Panc1 (cell line): Measurements from ENCODE around the gene AATF. TPM values are rescaled to one million over a fixed set of nuclear protein-coding genes. Genes with fewer than 3 reads are reported as not detected.

ENCODE experiments used
- ATAC-seq: fragments of 200-7000 bp; cut with Tn5 transposase; 2 replicates; pipeline ENCODE4 v1.9.1; 2020; ENCODE audit warnings: mild to moderate bottlenecking, moderate library complexity
- BruUV-seq: library from RNA; stranded (reverse); fragments of 400-500 nt; replicated peaks from 2 replicates; lab custom pipeline; 2021; lab: Mats Ljungman, UMichigan
- CTCF ChIA-PET: fragments of 300-600 bp; sonication (Branson Sonifier 250); formaldehyde crosslinking; loops from one replicate; lab custom pipeline; 2022; ENCODE audit warnings: antibody characterized with exemption; lab: Charles Lee
- POLR2A ChIA-PET: fragments of 300-600 bp; sonication (Branson Sonifier 250); formaldehyde crosslinking; loops from one replicate; lab custom pipeline; 2022; ENCODE audit warnings: antibody characterized with exemption; lab: Charles Lee
- DNase-seq: peaks from one replicate; pipeline ENCODE4 v3.0.0-alpha.2; 2010; ENCODE audit warnings: low read depth, low spot score
- H3K27ac ChIP-seq: 2 replicates; pipeline ENCODE4 v1.5.1; 2011; ENCODE audit warnings: mild to moderate bottlenecking, low read length, inconsistent platforms
- H3K27me3 ChIP-seq: fragments of 200-500 bp; sonication (Bioruptor generic); 2 replicates; pipeline ENCODE4 v1.6.0; 2014; ENCODE audit warnings: low read length, inconsistent platforms; ENCODE audit not compliant: control insufficient read depth, insufficient read depth
- H3K36me3 ChIP-seq: fragments of 200-500 bp; sonication (Bioruptor generic); 2 replicates; pipeline ENCODE4 v1.5.1; 2014; ENCODE audit warnings: inconsistent platforms, mild to moderate bottlenecking, low read length, moderate library complexity; ENCODE audit not compliant: control insufficient read depth, insufficient read depth
- H3K4me1 ChIP-seq: 2 replicates; pipeline ENCODE4 v1.5.1; 2011; ENCODE audit warnings: inconsistent platforms, mild to moderate bottlenecking, low read length, moderate library complexity; ENCODE audit not compliant: control insufficient read depth, insufficient read depth
- H3K4me3 ChIP-seq, 2 experiments: 2 replicates each; pipeline ENCODE4 v1.5.1; 2011 to 2012; ENCODE audit warnings: low read depth in 2 of 2, low read length in 2 of 2, mild to moderate bottlenecking in 2 of 2, inconsistent platforms in 1 of 2, moderate library complexity in 1 of 2
- H3K9me3 ChIP-seq: fragments of 200-500 bp; sonication (Bioruptor generic); 2 replicates; pipeline ENCODE4 v1.5.1; 2014; ENCODE audit warnings: low read depth, mild to moderate bottlenecking, inconsistent platforms, low read length, moderate library complexity; ENCODE audit not compliant: control insufficient read depth, insufficient read depth
- POLR2AphosphoS5 ChIP-seq: IDR thresholded peaks from 2 replicates; pipeline ENCODE4 v1.6.1; 2012; ENCODE audit warnings: mild to moderate bottlenecking, low read depth, low read length, moderate library complexity
- SIN3A ChIP-seq: IDR thresholded peaks from 2 replicates; pipeline ENCODE4 v1.6.1; 2012; ENCODE audit warnings: low read depth, mild to moderate bottlenecking, low read length, moderate library complexity, borderline replicate concordance; ENCODE audit not compliant: insufficient read depth
- TCF7L2 ChIP-seq: IDR thresholded peaks from 2 replicates; pipeline ENCODE4 v1.6.1; 2011; ENCODE audit warnings: mild to moderate bottlenecking, low read depth, low read length, inconsistent platforms
- in situ Hi-C: cut with HindIII; loops from 2 replicates; pipeline ENCODE4 v1.10.0; 2016; ENCODE audit warnings: low sequenced_read_pairs, low pct_unique_long_range_greater_than_20kb
- intact Hi-C: fragments of 100-400 bp; cut with micrococcal nuclease; formaldehyde crosslinking; loops from one replicate; pipeline ENCODE4 v1.10.0; 2022; ENCODE audit not compliant: unreplicated experiment
- total RNA-seq: library from RNA; stranded (reverse); gene quantifications from one replicate; pipeline ENCODE4 v1.2.1, GENCODE V29; 2021; ENCODE audit not compliant: unreplicated experiment
- TF ChIP-seq, protein P1 (sequence below): fragments of 450-650 bp; IDR thresholded peaks from 2 replicates; pipeline ENCODE4 v1.5.1; 2017; ENCODE audit warnings: mild to moderate bottlenecking
- TF ChIP-seq, protein P2 (sequence below), 2 experiments: IDR thresholded peaks; 2 replicates each; pipeline ENCODE4 v1.6.1; 2011 to 2012; ENCODE audit warnings: low read depth in 2 of 2, control low read depth in 1 of 2, low read length in 1 of 2, mild to moderate bottlenecking in 1 of 2, moderate library complexity in 1 of 2; ENCODE audit not compliant: insufficient read depth in 1 of 2

Gene AATF
- total RNA-seq, 1 experiment from 2014 or later = 58.1 TPM

DNA sequence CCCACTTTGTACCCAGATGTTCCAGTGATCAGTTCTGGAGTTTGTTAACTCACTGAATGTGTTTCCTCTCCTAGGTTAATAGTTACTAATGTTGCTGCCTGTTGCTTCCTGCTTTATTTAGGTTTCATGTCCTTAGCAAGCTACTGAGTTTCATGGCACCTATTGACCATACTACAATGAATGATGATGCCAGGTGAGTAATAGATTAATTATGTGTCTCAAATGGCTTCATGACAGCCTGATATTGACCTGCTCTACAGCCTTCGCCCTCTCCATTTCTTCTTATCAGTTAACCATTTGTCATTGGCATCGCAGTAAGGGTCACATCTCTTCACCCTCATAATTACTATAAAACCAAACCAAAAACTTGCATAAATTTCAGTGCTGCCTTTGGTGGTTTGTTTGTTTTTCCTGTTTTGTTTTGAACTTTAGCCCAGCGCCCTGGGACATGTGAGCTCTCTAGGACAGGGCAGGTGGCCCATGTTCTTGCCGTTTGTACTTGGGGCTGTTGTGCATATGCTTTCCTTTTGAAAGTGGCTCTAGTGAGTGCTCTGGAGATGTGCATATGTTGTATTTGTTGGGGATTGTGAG is 82.8 kb downstream of the AATF start:
- H3K27me3 ChIP-seq = no peaks in the 10 kb centered on the region
- DNase-seq = no peak
- intact Hi-C loops (no loop called here), in situ Hi-C loops (no loop called here)
- no peak overlapping the region for H3K27ac ChIP-seq
- BruUV-seq = no TSS peak
- H3K36me3 ChIP-seq = peaks cover 3% of the 10 kb centered on the region; the same call in 1 of the 2 replicates
- H3K9me3 ChIP-seq = no peaks in the 10 kb centered on the region
- ATAC-seq = no peak
- H3K4me1 ChIP-seq = no peaks in the 10 kb centered on the region
- POLR2A ChIA-PET = no interaction called here
- CTCF ChIA-PET = no interaction called here
- no peak overlapping the region for H3K4me3 ChIP-seq
- TF ChIP-seq, protein P1, sequence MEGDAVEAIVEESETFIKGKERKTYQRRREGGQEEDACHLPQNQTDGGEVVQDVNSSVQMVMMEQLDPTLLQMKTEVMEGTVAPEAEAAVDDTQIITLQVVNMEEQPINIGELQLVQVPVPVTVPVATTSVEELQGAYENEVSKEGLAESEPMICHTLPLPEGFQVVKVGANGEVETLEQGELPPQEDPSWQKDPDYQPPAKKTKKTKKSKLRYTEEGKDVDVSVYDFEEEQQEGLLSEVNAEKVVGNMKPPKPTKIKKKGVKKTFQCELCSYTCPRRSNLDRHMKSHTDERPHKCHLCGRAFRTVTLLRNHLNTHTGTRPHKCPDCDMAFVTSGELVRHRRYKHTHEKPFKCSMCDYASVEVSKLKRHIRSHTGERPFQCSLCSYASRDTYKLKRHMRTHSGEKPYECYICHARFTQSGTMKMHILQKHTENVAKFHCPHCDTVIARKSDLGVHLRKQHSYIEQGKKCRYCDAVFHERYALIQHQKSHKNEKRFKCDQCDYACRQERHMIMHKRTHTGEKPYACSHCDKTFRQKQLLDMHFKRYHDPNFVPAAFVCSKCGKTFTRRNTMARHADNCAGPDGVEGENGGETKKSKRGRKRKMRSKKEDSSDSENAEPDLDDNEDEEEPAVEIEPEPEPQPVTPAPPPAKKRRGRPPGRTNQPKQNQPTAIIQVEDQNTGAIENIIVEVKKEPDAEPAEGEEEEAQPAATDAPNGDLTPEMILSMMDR = no peak
- TF ChIP-seq POLR2AphosphoS5 (no peak), TCF7L2 (no peak), SIN3A (no peak)
- TF ChIP-seq, protein P2, sequence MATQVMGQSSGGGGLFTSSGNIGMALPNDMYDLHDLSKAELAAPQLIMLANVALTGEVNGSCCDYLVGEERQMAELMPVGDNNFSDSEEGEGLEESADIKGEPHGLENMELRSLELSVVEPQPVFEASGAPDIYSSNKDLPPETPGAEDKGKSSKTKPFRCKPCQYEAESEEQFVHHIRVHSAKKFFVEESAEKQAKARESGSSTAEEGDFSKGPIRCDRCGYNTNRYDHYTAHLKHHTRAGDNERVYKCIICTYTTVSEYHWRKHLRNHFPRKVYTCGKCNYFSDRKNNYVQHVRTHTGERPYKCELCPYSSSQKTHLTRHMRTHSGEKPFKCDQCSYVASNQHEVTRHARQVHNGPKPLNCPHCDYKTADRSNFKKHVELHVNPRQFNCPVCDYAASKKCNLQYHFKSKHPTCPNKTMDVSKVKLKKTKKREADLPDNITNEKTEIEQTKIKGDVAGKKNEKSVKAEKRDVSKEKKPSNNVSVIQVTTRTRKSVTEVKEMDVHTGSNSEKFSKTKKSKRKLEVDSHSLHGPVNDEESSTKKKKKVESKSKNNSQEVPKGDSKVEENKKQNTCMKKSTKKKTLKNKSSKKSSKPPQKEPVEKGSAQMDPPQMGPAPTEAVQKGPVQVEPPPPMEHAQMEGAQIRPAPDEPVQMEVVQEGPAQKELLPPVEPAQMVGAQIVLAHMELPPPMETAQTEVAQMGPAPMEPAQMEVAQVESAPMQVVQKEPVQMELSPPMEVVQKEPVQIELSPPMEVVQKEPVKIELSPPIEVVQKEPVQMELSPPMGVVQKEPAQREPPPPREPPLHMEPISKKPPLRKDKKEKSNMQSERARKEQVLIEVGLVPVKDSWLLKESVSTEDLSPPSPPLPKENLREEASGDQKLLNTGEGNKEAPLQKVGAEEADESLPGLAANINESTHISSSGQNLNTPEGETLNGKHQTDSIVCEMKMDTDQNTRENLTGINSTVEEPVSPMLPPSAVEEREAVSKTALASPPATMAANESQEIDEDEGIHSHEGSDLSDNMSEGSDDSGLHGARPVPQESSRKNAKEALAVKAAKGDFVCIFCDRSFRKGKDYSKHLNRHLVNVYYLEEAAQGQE (IDR thresholded peaks at IDR 0.05; ENCODE audit: insufficient read depth in 1 of 2, low read depth in 2 of 2, low read length in 1 of 2) = no peak

DNA sequence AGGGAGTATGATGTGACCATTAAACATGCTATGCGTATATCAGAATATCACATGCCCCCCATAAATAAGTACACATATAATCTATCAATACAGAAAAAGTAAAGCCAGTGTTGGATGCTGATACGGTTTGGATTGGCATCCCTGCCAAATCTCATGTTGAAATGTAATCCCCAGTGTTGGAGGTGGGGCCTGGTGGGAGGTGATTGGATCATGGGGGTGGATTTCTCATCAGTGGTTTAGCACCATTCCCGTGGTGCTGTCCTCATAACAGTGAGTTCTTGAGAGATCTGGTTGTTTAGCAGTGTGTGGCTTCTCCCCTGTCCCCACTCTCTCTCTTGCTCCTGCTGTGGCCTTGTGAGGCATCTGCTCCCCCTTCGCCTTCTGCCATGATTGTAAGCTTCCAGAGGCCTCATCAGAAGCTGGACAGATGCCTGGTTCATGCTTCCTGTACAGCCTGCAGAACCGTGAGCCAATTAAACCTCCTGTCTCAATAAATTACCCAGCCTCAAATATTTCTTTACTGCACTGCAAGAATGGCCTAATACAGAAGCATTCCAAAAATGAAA is 88.9 kb downstream of the AATF start:
- Histone ChIP-seq H3K4me3 (no peak overlapping the region), H3K4me1 (no peaks in the 10 kb centered on the region), H3K36me3 (peaks cover under 1% of the 10 kb centered on the region; the same call in 1 of the 2 replicates), H3K9me3 (no peaks in the 10 kb centered on the region), H3K27me3 (no peaks in the 10 kb centered on the region), H3K27ac (no peak overlapping the region)
- intact Hi-C loops = no loop called here
- no TSS peak for BruUV-seq
- POLR2A ChIA-PET = no interaction called here
- ATAC-seq = no peak
- DNase-seq = no peak
- TF ChIP-seq TCF7L2 = no peak
- no peak for TF ChIP-seq SIN3A
- TF ChIP-seq, protein P1 = no peak
- no peak for TF ChIP-seq POLR2AphosphoS5
- TF ChIP-seq, protein P2 (IDR thresholded peaks at IDR 0.05; ENCODE audit: insufficient read depth in 1 of 2, low read depth in 2 of 2, low read length in 1 of 2) = no peak
- in situ Hi-C loops = no loop called here
- CTCF ChIA-PET = no interaction called here
